ENCODE results near the gene GJB3.

DNA sequence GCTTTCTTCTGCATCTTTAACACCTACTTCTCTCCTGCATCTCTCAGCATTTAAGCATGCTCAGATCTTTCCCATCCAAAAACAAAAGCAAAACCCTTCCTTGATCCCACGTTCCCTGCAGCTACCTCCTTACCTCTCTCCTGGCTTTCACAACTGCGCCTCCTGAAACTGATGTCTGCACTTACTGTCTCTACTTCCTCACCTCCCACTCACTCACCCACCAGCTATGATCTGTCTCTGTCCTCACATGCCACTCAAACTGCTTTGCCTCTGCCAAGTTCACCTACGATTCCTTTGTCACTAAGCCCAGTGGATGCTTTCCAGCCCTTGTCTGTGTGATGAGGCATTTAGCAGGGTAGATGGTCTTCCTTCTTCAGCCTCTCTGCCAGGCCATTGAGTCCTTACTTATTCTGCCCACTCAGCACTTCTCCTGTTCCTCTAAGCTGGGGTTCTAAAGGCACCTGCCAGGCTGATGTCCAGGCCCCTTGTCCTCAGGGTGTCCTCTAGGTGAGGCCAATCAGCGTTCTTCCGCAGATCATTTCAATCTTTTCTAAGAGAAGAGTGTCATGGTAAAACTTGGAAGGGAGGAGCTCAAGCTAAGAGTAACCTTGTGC is 10.0 kb upstream of the GJB3 start:
- TF ChIP-seq, protein P1, sequence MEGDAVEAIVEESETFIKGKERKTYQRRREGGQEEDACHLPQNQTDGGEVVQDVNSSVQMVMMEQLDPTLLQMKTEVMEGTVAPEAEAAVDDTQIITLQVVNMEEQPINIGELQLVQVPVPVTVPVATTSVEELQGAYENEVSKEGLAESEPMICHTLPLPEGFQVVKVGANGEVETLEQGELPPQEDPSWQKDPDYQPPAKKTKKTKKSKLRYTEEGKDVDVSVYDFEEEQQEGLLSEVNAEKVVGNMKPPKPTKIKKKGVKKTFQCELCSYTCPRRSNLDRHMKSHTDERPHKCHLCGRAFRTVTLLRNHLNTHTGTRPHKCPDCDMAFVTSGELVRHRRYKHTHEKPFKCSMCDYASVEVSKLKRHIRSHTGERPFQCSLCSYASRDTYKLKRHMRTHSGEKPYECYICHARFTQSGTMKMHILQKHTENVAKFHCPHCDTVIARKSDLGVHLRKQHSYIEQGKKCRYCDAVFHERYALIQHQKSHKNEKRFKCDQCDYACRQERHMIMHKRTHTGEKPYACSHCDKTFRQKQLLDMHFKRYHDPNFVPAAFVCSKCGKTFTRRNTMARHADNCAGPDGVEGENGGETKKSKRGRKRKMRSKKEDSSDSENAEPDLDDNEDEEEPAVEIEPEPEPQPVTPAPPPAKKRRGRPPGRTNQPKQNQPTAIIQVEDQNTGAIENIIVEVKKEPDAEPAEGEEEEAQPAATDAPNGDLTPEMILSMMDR (IDR thresholded peaks at IDR 0.05), result no peak
- TF ChIP-seq EZH2 (IDR thresholded peaks at IDR 0.05; ENCODE audit: borderline replicate concordance, insufficient read depth, low read depth, low read length, poor library complexity, severe bottlenecking), result no peak
